CD4-positive, alpha-beta T cell treated with Interleukin-10 for 1 hour (primary cell): ENCODE data around the gene PRDM8.

ENCODE experiments used
- DNase-seq: peaks from one replicate; pipeline ENCODE4 v3.0.0-alpha.2; 2020

Gene PRDM8

GRCh38 chr4:80202190-80202711 lies 4.9 kb downstream of the PRDM8 start:
- peak; percentile 82 for DNase-seq

DNA sequence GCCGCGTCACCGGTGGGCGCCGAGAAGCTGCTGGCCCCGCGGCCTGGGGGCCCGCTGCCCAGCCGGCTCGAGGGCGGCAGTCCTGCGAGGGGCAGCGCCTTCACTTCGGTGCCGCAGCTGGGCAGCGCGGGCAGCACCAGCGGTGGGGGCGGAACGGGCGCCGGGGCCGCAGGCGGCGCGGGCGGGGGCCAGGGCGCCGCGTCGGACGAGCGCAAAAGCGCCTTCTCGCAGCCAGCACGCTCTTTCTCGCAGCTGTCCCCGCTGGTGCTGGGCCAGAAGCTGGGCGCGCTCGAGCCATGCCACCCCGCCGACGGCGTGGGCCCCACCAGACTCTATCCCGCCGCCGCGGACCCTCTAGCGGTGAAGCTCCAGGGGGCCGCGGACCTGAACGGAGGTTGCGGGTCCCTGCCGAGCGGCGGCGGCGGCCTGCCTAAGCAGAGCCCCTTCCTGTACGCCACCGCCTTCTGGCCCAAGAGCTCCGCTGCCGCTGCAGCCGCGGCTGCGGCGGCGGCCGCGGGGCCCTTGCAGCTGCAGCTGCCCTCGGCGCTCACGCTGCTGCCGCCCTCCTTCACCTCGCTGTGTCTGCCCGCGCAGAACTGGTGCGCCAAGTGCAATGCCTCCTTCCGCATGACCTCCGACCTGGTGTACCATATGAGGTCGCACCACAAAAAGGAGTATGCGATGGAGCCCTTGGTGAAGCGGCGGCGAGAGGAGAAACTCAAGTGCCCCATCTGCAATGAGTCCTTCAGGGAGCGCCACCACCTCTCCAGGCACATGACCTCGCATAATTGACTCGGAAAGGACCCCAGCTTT lies 5.6 kb downstream of the PRDM8 start:
- DNase-seq: peak; percentile 63

GRCh38 chr4:80204433-80205011 lies 7.2 kb downstream of the PRDM8 start:
- no peak for DNase-seq

DNA sequence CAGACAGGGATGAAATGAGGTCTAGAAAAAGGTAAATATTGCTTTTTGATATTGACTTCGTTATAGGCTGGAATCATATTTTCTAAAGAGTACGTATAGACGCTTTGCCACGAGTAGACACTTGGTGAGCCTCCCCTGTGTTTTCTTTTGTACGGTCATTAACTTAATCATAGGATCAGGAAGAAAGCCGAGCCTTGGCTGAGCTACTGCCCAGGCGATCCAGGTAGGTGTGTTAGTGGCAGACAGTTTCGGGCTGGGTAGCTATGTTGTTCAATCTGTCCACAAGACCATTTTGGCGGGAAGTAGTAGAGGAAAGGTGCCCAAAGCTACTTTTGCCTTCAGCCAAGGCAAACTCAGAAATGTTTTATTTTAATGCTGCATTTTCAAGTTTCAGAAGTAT lies 8.8 kb downstream of the PRDM8 start:
- no peak for DNase-seq

DNA sequence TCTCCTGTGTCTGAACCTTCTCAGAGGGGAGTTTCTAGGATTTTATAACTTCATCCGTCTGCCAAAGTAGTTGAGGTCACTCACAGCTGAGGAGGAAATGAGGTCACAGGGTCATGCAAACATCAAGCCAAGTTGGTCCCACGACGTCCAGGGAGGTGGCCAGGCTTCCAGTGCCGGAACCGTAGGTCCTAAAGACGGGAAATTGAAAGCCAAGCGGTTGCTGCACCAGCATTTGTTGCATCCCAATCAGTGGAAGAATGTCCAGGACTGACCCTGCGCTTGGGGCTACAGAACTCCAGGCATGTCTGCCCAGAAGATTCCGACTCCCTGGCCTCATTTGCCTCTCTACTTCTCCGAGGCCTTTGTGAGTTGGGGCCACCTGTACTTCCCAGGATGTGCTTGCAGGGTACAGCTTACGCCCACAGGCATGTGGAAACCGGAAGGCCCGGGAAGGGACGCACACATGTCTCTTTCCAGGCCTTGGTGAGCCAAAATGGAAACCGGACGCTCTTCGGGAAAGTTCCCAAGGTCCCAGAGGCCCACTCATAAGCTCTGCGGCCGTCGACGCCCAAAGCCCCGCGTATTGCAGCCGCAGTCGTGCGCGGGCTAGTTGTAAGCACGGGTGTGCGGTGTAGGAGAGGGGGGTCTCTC lies 9.3 kb downstream of the PRDM8 start:
- no peak for DNase-seq

DNA sequence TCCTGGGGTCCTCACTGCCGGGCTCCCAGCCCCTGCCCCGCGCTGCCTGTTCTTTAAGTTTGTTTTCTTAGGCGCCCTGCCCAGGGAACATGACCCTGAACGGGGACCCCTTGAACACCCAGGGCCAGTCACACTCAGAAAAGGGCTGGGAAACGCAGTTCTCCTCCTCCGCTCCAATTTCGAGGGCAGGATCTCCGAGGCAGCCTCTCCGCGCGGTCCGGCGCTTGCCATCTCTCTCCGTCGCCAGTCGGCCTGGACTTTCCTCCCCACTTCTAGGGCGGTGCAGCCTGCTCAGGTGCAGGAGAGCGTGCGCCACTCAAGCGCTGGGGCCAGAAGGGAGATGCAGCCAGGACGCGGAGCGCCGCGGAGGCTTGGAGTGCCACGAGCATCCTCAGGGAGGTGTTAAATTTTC lies 9.9 kb downstream of the PRDM8 start:
- DNase-seq: no peak

- DNase-seq: no peak
Observed at GRCh38 chr4:80207664-80208063, 10.4 kb downstream of the PRDM8 start.

GRCh38 chr4:80208610-80209339 lies 11.5 kb downstream of the PRDM8 start:
- no peak for DNase-seq

- no peak for DNase-seq
Observed at GRCh38 chr4:80209340-80209701, 12.0 kb downstream of the PRDM8 start.

- DNase-seq: no peak
Observed at GRCh38 chr4:80210549-80210948, 13.2 kb downstream of the PRDM8 start.

DNA sequence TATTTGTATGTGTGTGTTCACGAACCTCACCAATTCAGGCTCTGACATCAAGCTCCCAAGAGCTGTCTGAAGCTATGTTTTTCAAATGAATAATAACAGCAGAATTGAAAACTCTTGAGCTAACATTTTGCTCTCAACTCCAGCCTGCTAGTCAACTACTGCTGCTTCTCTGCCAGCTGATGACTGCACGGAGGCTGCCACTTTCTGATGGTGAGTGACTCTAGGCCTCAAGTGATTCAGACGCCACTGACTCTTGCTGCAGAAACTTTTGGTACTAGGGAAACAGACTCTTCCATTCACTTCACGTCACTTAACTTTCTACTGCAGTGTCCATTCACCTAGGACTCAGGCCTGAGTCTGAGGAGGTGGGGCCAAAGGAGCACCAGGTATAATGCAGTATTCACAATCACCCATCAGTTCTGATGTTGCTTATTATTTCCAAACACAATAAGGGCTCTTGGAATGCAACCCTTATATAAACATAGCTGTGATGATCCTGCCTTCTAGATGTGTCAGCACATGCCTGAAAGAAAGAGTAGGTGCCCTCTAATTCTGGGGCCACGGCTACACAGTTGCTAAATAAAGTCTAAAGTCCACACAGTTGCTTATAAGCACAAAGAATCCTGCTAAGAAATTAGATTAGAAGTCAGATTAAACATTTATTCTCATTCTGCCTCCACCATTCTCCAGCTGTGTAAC lies 16.0 kb downstream of the PRDM8 start:
- no peak for DNase-seq

DNA sequence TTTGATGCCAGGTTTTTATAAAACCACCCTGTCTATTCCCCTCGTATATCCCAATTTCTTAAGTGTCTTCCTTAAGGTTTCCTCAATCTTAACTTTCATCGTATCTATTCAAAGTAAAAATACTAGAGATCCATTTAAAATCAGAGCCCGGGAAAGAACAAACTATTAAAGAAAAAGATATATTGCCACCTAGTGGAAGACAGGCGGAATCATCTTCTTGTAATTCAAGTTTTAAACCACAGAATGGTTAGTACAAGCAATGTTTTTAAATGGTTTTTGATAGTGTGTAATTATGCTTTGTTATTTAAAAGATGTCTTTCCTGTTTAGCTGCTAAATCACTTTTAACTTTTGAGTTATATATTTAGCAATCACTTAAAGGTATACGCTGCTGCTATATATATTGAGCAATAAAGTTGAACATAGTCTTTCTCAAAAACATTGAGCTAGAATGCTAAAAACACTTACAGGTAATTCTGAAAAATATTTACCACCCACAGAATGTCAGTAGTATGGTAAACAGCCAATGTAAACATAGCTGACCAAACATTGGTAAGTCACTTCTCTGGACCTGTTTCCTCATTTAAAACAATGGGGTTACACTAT lies 18.2 kb downstream of the PRDM8 start:
- DNase-seq: peak; percentile 47

DNA sequence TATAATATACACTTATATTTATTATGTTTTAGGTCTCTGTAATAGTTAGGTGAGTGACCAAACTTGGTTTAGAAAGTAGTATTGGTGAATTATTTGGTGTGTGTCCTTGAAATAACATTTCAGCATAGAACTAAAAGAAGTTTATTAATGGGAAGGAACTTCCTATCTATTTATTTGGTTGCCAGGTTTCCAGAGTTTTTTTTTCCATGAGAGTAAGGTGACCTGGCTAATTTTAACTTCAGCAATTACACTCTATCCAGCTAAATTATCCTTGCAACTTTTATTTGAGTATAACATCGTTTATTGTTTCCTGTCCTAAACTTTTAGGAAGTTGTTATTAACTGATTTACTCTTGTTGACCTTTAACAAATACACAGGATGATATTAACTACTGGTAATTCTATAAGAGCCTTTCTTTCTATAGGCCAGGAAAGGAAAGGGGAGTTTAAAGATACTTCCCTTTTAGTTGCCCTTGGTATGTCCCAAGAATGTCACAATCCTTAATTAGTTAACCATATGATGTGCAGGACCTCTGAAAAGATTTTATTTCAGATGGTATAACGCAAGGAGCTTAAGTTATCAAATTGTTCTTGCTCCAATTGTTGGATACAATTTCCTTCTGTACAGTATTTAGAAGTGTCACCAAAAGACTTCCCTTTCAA lies 18.9 kb downstream of the PRDM8 start:
- no peak for DNase-seq

DNA sequence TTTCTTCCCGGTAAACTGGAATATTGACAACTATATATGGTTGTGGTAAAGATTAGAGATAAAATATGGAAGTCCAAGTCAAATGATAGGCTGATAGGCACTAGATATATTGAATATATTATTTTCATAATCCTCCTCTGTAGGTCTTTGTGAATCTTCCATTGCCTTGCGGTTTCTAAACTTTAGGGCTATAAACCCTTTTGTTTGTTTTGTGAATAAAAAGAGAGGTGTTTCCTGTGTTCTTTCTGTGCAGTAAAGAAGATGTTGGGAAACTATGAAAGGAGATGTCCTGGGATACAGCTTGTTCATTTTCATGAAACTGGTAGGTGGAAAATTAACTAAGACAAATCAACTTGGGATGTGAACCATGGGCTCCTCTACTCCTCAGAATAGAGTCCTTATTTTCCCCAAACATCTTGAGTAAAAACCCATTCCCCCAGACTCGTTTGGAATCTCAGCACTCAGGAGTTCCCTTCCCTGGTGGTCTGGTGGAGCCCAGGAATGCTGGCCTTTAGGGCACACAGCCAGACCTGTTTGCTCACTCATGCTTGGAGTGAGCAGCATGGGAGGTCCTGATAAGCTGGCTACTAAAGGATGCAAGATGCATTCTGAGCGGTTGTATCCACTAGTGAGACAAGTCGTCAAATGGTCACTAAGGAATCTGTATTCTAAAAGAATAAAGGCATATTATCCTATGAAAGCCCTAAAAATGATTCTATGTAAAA lies 22.2 kb downstream of the PRDM8 start:
- DNase-seq: no peak

DNA sequence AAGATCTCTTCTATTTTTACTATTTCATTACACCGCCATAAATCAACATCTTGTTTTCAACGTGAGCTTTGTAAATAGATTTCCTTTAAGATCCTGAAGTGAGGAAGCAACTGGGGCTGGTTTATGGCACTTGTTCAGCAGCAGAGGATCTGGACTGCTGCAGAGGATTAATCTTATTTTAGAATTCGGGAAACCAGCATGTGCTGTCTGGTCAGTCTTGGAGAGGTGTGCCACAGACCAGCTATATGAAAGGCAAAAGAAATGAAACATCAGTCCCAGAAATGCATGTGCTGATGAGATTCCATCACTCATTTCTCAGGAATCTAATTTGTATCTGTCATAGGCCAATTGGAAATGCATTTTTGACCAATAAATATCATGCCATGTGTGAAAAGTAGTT lies 23.4 kb downstream of the PRDM8 start:
- DNase-seq: no peak

- DNase-seq: no peak
Observed at GRCh38 chr4:80221161-80221560, 23.9 kb downstream of the PRDM8 start.

DNA sequence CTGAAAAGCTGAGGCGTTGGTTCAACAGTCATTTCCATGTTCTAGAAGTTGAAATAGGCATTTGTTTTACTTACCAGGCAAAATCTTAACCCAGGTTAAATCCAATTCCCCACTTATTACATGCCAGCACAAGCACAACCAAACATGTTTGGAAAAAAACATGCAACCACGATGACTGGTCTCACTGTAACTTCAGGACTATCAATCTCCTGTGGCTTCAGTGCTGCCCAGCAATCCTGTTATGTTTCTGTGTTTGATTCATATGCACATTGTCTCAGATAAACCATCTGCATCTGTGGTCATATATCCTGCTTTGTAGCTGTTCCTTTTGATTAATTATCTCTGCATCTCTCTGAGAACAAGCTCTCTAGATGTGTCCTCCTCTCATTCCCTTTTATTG lies 28.3 kb downstream of the PRDM8 start:
- no peak for DNase-seq

- no peak for DNase-seq
Observed at GRCh38 chr4:80226094-80226493, 28.8 kb downstream of the PRDM8 start.

DNA sequence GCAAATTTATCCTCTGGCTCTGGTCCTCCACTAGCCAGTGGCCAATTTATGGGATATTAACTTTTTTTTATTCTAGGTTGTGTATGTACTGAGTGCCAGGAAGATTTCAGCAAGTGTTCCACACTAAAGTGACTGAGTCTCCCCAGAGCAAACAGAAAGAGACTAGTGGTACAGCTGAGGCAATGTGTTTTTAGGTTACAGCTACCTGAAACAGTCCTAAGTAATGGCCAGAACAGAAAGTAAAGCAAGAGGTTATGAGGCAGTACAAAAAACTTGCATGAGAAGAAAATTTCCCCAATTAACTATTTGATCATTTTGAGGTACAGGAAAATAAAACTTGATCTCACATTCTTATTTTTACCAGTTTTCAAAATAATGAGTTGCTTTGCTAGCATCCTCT lies 31.2 kb downstream of the PRDM8 start:
- no peak for DNase-seq

DNA sequence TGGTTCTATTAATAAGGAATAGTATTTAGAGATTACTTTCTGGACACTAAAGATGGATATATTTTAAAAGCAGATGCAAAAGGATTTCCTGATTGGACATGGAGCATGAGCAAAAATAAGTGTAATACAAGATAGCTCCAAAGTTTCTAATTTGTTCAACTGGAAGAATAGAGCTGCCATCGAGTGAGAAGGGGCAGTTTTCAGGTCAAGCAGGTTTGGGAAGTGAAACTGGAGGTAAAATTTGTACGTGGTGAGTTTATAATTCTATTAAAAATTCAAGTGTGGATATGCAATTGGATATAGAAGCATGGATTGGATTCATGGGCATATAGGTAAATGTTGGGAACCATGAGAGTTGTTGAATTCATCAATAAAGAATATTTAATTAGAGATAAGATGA lies 31.8 kb downstream of the PRDM8 start:
- no peak for DNase-seq

- DNase-seq: no peak
Observed at GRCh38 chr4:80229590-80229989, 32.3 kb downstream of the PRDM8 start.
